ENCODE results near the gene GZMM. TPM values are rescaled to one million over a fixed set of nuclear protein-coding genes. Genes with fewer than 3 reads are reported as not detected.
A peak's percentile ranks its signal among the peaks of the same experiment; 100 is the strongest.

Gene GZMM
- total RNA-seq, 2 experiments from 2014 or later = 42.0 to 49.0 TPM

DNA sequence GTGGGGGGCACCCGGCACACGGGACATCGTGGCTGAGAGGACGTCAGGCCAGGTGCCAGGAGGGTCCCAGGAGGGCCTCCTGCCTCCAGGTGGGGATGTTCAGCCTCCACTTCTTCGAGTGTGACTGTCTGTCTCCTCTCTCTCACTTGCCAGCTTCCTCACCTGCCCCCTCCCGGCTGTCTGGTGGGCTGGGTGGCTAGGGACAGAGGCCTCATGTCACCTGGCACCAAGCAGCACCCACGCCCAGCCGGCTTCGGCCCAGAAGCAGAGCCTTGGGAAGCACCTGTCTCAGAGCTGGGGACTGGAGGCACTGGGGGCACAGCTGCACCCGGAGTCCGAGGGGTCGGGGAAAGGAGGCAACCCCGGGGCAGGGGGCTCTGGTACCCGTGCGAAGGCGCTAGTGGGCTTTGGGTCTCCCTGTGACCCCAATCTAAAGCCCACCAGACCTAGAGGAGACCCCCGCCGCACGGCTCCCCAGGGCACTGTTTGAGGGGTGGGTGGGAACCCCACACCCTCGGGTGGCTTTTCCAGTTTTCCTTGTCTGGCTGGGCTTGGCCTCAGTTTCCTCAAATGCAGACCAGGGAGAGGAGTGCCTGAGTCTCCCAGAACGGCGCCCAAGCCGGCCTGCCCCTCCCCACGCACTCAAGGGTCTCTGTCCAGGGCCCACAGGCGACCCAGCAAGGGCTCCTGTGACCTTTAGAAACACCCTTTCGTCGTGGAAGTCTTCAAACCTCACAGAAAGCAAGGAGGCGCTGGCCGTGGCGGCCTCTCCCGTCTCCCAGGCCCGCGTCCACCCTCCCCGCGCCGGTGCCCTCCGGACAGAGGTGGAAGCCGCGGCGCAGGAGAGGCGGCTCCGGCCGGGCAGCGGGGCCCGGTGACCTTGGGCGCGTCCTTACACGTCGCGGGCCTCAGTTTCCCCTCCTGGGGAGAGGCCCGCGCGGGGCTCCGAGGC is 45.2 kb downstream of the GZMM start:
- Mint-ChIP-seq H3K36me3 (no peaks in the 10 kb centered on the region), H3K4me1 (peaks cover 2% of the 10 kb centered on the region), H3K4me3 (no peak overlapping the region), H3K27me3 (peaks cover 47% of the 10 kb centered on the region), H3K27ac (no peak overlapping the region), H3K9me3 (no peaks in the 10 kb centered on the region)
- no peak for DNase-seq

DNA sequence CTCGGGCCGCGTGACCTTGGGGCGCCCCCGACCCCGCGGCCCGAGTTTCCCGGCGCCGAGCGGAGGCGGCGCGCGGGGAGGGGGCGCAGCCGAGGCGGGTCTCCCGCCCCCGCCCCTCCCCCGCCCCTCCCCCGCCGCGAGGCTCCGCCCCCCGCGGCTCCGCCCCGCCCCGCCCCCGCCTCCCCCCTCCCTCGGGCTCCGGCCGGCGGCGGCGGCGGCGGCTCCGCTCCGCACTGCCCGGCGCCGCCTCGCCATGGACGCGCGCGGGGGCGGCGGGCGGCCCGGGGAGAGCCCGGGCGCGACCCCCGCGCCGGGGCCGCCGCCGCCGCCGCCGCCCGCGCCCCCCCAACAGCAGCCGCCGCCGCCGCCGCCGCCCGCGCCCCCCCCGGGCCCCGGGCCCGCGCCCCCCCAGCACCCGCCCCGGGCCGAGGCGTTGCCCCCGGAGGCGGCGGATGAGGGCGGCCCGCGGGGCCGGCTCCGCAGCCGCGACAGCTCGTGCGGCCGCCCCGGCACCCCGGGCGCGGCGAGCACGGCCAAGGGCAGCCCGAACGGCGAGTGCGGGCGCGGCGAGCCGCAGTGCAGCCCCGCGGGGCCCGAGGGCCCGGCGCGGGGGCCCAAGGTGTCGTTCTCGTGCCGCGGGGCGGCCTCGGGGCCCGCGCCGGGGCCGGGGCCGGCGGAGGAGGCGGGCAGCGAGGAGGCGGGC is 46.0 kb downstream of the GZMM start, which contains the start of gene HCN2:
Gene HCN2 (plus strand): TSS at position 189 of the 703 bp plus-strand sequence. CDS start 65 bp downstream, at position 254.
- Mint-ChIP-seq H3K9me3 (no peaks in the 10 kb centered on the region), H3K36me3 (no peaks in the 10 kb centered on the region), H3K27ac (no peak within 1 kb of the TSS), H3K27me3 (peaks cover 47% of the 10 kb centered on the region), H3K4me1 (peaks cover 2% of the 10 kb centered on the region), H3K4me3 (no peak within 1 kb of the TSS)
- DNase-seq = no peak

DNA sequence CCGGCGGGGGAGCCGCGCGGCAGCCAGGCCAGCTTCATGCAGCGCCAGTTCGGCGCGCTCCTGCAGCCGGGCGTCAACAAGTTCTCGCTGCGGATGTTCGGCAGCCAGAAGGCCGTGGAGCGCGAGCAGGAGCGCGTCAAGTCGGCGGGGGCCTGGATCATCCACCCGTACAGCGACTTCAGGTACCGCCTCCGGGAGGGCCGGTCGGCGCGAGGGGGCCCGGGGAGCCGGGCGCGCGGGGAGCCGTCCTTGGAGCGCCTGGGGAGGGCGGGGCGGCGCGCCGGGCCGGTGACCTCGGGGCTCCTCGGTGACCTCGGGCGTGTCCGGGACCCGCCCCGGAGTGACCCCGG is 46.5 kb downstream of the GZMM start:
- DNase-seq = peak; percentile 55
- H3K27me3 Mint-ChIP-seq = peaks cover 50% of the 10 kb centered on the region
- peaks cover 2% of the 10 kb centered on the region for H3K4me1 Mint-ChIP-seq
- no peaks in the 10 kb centered on the region for H3K9me3 Mint-ChIP-seq
- no peak overlapping the region for H3K4me3 Mint-ChIP-seq
- no peaks in the 10 kb centered on the region for H3K36me3 Mint-ChIP-seq
- no peak overlapping the region for H3K27ac Mint-ChIP-seq

DNA sequence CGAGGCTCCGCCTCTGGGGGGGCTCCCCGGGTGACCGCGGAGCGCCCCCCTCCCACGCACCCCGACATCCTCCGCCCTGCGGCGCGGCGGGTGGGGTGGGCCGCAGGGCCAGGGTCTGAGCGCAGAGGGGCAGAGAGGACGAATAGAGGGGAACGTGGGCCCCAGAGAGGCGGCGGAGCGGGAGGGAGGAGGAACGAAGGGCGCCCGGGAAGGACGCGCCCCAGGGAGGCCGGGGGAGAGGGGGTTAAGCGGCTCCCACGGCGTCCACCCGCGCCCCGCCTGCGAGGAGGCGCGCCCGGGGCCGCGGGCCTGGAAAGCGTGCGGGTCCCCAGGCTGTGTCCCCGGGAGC is 46.9 kb downstream of the GZMM start:
- H3K27ac Mint-ChIP-seq = no peak overlapping the region
- H3K4me1 Mint-ChIP-seq = peaks cover 2% of the 10 kb centered on the region
- no peak overlapping the region for H3K4me3 Mint-ChIP-seq
- no peaks in the 10 kb centered on the region for H3K9me3 Mint-ChIP-seq
- no peaks in the 10 kb centered on the region for H3K36me3 Mint-ChIP-seq
- DNase-seq = no peak
- H3K27me3 Mint-ChIP-seq = peaks cover 49% of the 10 kb centered on the region

DNA sequence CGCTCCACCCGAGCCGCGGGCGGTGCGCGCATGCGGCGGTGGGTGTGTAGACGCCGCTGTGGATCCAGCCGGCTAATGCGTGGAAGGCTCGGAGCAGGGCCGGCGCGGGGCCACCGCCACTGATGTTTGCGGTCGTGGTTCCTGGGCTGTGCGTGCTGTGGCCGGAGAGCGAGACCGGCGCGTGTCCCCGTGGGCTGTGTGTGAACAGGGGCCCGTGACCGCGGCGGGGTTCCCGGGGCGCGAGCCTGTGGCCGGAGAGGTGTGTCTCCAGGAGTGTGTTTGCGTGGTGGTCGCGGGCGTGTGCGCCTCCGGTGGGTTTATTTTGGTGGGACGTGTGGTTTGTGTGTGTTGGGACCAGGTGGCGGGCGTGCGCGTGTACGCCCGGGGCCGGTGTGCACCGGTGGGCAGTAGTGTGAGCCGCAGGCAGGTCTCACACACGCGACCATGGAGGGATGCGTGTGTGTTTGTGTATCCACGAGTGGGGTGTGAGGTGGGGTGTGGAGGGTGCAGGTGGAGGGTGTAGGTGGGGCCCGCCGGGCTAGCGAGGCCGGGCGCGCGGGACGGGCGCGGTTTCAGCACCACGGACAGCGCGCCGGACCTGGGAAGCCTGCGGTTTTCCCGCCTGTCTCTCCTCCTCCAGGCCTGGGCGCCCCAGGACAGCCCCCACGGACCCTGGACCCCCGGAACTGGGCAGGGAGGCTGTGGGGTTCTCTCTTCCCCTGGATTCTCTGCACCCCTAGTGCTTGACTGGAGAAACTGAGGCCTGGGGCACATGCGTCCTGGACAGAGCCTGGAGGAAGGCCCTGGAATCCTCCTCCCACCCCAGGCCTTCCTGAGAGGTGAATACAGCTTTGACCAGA is 47.5 kb downstream of the GZMM start:
- peaks cover 2% of the 10 kb centered on the region for H3K4me1 Mint-ChIP-seq
- no peak overlapping the region for H3K27ac Mint-ChIP-seq
- H3K4me3 Mint-ChIP-seq = no peak overlapping the region
- no peaks in the 10 kb centered on the region for H3K9me3 Mint-ChIP-seq
- peaks cover 45% of the 10 kb centered on the region for H3K27me3 Mint-ChIP-seq
- no peak for DNase-seq
- H3K36me3 Mint-ChIP-seq = no peaks in the 10 kb centered on the region

DNA sequence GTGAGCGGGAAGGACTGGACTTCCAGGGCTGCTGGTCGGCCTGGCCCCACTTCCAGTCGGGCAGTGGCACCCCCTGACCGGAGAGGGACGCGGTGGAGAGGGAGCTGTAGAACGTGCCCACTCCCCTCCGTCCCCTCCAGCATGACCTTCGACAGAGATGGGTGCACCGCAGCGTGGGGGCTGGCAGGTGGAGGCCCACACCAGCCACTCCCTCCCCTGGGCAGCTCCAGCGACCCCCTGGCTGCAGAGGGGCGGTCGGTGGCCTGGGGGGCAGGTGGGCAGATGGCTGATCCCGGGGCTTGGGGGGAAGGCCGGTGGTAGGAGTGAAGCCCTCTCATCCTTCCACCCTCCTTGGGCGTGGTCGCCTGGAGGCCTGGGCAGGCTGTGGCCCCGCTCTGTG is 48.2 kb downstream of the GZMM start:
- no peak for DNase-seq
- Mint-ChIP-seq H3K9me3 (no peaks in the 10 kb centered on the region), H3K4me1 (peaks cover 2% of the 10 kb centered on the region), H3K27me3 (peaks cover 43% of the 10 kb centered on the region), H3K27ac (no peak overlapping the region), H3K36me3 (no peaks in the 10 kb centered on the region), H3K4me3 (no peak overlapping the region)

DNA sequence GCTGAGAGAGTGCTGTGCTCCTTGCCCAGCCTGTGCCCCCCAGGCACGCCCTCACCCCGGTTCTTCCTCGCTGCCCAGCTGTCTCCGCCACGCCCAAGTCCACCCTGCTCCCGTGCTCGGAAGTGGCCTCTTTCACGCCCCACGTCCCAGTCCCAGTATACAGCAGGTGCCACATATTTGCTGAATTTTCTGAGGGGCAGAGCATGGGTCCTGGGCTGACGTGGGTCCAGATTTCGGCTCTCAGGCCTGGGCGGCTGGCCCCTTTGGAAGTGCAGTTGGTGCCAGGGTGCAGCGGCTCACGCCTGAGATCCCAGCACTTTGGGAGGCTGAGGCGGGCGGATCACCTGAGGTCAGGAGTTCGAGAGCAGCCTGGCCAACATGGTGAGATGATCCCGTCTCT is 49.2 kb downstream of the GZMM start:
- Mint-ChIP-seq H3K4me1 (peaks cover 2% of the 10 kb centered on the region), H3K27ac (no peak overlapping the region), H3K27me3 (peaks cover 40% of the 10 kb centered on the region), H3K36me3 (no peaks in the 10 kb centered on the region), H3K9me3 (no peaks in the 10 kb centered on the region), H3K4me3 (no peak overlapping the region)
- no peak for DNase-seq

DNA sequence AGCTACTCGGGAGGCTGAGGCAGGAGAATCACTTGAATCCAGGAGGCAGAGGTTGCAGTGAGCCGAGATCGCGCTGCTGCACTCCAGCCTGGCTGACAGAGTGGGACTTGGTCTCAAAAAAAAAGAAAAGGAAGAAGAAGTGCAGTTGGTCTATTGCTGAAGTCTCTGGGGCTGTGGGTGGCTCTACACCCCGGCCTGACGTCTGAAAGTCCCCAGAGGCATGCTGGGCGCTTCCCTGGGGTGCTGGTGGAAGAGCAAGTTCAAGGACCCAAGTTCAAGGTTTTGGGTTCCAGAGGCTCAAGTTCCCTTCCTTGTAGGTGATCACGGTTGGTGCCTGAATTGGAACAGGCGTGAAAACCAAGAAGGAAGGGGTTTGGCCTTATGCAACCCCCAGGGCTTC is 49.7 kb downstream of the GZMM start:
- Mint-ChIP-seq H3K4me3 (no peak overlapping the region), H3K36me3 (no peaks in the 10 kb centered on the region), H3K9me3 (no peaks in the 10 kb centered on the region), H3K27ac (no peak overlapping the region), H3K27me3 (peaks cover 37% of the 10 kb centered on the region), H3K4me1 (peaks cover 2% of the 10 kb centered on the region)
- DNase-seq = no peak

DNA sequence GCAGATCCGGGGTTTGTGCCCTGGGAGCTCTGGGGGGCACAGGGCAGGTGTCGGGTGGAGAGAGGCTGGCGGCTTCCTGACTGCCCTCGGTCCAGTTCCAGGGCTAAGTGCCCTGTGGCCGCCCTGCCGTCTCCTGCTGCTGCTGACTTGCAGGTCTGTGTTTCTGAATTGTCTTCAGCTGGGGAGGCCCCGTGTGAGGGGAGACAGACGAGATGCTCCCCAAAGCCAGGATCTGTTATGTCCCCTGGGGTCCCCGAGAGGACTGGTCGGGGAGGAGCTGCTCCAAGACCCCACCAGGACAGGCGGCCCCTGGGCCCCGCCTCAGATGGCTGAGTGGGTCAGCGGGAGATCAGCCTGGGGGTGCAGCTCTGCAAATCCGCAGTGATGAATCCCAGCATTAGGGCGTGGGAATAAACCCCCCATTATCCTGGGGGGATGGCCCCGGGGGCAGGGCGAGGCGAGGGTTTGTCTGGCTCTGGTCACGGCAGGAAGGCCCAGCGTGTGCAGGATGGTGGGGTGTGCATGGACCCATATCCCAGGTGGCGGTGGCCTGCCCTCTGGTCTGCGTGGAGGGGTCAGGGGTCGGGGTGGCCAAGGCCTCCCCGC is 50.5 kb downstream of the GZMM start:
- H3K4me3 Mint-ChIP-seq = no peak overlapping the region
- DNase-seq = no peak
- H3K36me3 Mint-ChIP-seq = no peaks in the 10 kb centered on the region
- H3K4me1 Mint-ChIP-seq = no peaks in the 10 kb centered on the region
- no peaks in the 10 kb centered on the region for H3K9me3 Mint-ChIP-seq
- no peak overlapping the region for H3K27ac Mint-ChIP-seq
- H3K27me3 Mint-ChIP-seq = peaks cover 30% of the 10 kb centered on the region

DNA sequence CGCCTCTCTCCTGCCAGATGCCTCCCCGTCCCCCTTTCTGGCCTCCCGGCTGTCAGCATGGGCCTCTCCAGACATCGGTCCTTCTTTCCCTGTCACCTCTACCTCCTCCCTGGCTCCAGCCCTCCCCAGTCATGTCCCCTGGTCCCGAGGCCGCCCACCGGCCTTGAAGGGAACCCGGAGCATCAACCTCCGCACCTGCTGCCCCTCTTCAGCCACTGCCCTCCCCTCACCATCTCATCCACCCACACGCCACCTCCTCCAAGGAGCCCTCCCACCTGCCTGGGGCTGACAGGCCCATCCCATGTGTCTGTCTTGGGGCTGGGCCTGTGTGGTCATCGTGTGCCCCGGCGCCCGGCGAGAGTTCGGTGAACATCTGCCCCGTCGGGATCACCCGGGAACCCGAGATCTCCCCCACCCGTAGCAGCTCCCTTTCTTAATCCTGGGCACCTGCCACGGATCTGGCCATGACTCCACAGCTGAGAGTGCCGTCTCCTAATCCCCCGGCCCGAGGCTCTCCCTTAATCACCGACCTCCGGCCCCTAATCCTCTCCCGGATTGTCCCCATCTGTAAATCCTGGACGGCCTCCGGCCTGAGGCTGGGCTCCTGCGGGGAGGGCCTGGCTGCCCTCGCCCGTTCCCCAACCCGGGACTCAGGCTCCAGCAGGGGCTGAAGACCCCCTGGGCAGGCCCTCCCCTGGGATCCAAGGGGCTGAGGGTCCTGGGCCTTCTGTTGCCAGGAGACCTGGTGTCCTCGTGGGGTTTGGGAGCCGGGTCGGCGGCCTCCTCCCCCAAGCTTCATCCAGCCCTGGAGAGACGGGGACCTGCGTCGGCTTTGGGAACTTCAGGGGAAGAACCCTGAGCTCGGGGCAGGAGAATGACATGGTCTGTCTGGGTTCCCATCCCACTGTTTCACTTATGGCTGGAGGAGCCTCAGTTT is 51.7 kb downstream of the GZMM start:
- Mint-ChIP-seq H3K27me3 (peaks cover 27% of the 10 kb centered on the region), H3K4me3 (no peak overlapping the region), H3K36me3 (no peaks in the 10 kb centered on the region), H3K4me1 (no peaks in the 10 kb centered on the region), H3K9me3 (no peaks in the 10 kb centered on the region), H3K27ac (no peak overlapping the region)
- no peak for DNase-seq

DNA sequence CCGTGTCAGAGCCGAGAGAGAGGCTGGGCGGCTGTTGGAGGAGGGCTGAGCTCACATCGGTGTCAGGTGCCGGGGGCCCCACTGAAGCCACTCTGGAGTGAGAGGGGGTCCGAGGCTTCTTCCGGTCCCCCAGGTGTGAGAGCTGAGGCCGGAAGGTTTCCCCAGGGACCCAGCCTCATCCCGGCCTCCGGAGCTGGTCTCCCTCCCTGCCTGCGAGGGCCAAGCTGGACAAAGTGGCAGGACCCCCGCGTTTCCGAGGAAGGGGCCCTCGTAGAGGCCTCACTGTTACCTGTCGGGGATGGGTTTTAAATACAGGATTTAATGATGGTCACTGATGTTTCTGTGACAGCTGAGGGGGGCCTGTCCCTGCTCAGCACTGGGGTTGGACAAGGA is 52.4 kb downstream of the GZMM start:
- Mint-ChIP-seq H3K27me3 (peaks cover 23% of the 10 kb centered on the region), H3K9me3 (no peaks in the 10 kb centered on the region), H3K4me1 (no peaks in the 10 kb centered on the region), H3K4me3 (no peak overlapping the region), H3K36me3 (no peaks in the 10 kb centered on the region), H3K27ac (no peak overlapping the region)
- no peak for DNase-seq

DNA sequence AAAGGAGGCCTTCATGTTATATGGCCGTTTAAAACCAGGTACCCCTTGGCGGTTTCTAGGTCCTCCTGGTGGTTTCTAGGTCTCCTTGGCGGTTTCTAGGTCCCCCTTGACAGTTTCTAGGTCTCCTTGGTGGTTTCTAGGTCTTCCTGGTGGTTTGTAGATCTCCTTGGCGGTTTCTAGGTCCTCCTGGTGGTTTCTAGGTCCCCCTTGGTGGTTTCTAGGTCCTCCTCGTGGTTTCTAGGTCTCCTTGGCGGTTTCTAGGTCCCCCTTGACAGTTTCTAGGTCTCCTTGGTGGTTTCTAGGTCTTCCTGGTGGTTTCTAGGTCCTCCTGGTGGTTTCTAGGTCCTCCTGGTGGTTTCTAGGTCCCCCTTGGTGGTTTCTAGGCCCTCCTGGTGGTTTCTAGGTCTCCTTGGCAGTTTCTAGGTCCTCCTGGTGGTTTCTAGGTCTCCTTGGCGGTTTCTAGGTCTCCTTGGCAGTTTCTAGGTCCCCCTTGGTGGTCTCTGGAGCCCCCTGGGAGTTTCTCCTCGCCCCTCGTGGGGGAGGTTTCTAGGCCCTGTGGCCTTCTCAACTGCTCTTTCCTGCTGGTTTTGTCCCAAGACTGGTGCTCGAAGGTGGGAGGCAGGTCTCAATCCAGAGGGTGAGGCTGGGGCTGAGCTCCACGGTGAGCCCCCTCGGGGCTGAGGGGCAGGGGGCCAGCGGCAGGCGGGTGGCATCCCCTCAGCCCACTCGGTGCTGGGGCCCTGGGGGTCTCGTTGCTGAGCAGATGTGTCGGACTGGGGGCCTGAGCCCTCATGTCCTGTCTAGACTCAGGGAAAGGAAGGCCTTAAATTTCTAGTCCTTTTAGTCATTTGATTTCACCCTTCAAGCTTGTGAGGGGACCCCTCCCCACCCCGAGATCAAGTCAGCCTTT is 53.8 kb downstream of the GZMM start:
- no peak for DNase-seq
- no peaks in the 10 kb centered on the region for H3K9me3 Mint-ChIP-seq
- no peaks in the 10 kb centered on the region for H3K36me3 Mint-ChIP-seq
- H3K4me3 Mint-ChIP-seq = no peak overlapping the region
- H3K4me1 Mint-ChIP-seq = no peaks in the 10 kb centered on the region
- H3K27me3 Mint-ChIP-seq = peaks cover 12% of the 10 kb centered on the region
- peak overlapping the region; percentile 29 for H3K27ac Mint-ChIP-seq
